ENCODE data around the gene RNF123.

The RNF123 gene

GRCh38 chr3:49750056-49750455 lies 60.7 kb downstream of the RNF123 start:
- no peak for DNase-seq (ENCODE audit: low spot score)

DNA sequence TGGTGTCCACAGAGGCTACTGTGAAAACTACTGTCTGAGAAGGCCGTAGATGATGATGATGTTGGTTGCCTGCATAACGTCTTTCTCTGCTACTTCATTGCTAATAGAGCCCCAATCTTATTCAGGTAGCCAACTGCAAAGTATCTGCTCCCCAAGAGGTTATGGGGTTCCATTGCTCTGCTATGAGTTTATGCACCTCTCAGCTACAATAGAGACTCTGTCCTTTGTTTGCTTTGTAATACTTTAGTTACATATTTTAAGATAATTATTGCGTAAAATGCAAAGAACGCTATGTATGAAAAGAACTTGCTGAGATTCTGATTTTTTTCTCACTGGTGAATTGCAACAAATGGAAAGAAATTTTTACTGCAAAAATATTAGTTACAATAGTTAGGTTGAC lies 62.1 kb downstream of the RNF123 start:
- no peak for DNase-seq (ENCODE audit: low spot score)

GRCh38 chr3:49754536-49754935 lies 65.2 kb downstream of the RNF123 start:
- no peak for DNase-seq (ENCODE audit: low spot score)

- no peak for DNase-seq (ENCODE audit: low spot score)
Measured at GRCh38 chr3:49756036-49756435, 66.7 kb downstream of the RNF123 start.

DNA sequence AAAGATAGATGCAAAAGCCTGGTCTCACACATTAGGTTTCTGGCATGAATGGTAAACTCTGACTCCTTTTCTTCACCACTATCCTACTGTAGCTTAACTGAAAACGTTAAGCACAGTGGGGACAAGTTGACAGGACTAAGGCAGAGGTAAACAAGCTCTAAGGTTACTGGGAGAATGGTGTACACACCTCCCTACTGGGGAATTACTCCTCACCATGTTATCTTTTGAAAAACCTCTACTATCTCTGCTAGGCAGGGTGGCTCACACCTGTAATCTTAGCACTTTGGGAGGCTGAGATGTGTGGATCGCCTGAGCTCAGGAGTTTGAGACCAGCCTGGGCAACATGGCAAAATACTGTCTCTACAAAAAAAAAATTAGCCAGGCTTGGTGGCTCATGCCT lies 67.8 kb downstream of the RNF123 start:
- no peak for DNase-seq (ENCODE audit: low spot score)

DNA sequence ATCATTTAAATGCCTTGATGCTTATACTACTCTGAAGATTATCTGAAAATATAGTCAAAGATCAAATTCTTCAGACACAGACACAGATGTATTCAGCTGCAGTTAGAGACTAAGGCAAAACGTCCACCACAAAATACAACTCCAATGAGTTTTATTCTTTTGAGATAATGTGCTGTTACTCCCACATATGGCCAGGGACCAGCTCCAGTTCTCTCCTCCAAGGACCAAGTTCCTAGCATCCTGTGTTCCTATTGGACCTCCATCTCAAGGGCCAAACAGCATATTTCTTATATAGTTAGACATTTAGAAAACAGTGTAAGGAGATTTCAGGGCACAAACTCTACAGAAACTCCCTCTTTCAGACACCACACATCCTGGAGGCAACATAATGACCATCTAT lies 69.9 kb downstream of the RNF123 start:
- DNase-seq (ENCODE audit: low spot score), result no peak

- no peak for DNase-seq (ENCODE audit: low spot score)
Measured at GRCh38 chr3:49761661-49762060, 72.3 kb downstream of the RNF123 start.

DNA sequence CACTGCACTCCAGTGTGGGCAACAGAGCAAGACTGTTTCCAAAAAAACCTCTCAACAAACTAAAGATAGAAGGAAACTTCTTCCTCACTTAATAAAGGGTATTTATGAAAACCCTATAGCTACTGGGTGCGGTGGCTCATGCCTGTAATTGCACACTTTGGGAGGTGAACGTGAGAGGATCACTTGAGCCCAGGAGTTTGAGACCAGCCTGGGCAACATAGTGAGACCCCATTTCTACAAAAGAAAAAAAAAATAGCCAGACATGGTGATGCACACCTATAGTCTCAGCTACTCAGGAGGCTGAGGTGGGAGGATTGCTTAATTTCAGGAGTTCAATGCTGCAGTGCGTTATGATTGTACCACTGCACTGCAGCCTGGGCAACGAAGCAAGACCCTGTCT lies 74.6 kb downstream of the RNF123 start:
- no peak for DNase-seq (ENCODE audit: low spot score)

GRCh38 chr3:49769286-49769915 lies 80.0 kb downstream of the RNF123 start:
- no peak for DNase-seq (ENCODE audit: low spot score)

- DNase-seq (ENCODE audit: low spot score), result no peak
Measured at GRCh38 chr3:49769926-49770325, 80.6 kb downstream of the RNF123 start.

Data from SW480 (cell line).